Stimulated activated CD8-positive, alpha-beta memory T cell treated with anti-CD3 and anti-CD28 coated beads, Interleukin-4, amount 100 ng/mL, for 24 hours (primary cell): ENCODE results near the gene RRAS.
"Not testable (repeated sequence)": the region's sequence is repeated elsewhere in the genome, so short reads cannot be mapped to it uniquely, and the experiment has no call there.

ENCODE experiments used
- DNase-seq: peaks from one replicate; pipeline ENCODE4 v3.0.0-alpha.2; 2020; ENCODE audit warnings: low read depth

RRAS gene

DNA sequence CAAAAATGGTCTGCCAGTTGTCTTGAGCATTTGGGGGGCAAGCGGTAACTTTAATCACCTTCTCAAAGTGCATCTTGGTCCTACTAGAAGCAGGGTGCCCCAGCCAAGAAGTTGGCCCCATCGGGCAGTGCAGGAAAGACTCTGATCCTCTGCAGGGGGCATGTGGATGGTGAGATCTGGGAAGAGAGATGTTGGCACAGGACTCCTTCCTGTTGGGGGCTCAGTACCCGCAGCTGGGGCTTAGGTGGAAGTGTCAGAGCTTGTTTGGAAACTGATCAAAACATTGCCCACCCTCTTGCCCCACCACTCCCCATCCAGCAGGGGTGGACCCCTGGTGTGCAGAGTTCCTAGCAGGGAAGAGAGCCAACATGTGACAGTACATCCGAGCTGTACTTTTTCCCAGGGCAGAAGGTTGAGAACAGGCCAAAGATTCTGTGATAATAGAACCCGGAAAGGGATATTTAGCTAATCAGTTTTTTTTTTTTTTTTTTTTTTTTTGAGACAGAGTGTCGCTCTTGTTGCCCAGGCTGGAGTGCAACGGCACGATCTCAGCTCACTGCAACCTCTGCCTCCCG, 8.8 kb downstream of the RRAS start:
- no peak for DNase-seq

GRCh38 chr19:49629659-49630058, 10.3 kb downstream of the RRAS start:
- no peak for DNase-seq

GRCh38 chr19:49626226-49626625, 13.7 kb downstream of the RRAS start:
- no peak for DNase-seq

DNA sequence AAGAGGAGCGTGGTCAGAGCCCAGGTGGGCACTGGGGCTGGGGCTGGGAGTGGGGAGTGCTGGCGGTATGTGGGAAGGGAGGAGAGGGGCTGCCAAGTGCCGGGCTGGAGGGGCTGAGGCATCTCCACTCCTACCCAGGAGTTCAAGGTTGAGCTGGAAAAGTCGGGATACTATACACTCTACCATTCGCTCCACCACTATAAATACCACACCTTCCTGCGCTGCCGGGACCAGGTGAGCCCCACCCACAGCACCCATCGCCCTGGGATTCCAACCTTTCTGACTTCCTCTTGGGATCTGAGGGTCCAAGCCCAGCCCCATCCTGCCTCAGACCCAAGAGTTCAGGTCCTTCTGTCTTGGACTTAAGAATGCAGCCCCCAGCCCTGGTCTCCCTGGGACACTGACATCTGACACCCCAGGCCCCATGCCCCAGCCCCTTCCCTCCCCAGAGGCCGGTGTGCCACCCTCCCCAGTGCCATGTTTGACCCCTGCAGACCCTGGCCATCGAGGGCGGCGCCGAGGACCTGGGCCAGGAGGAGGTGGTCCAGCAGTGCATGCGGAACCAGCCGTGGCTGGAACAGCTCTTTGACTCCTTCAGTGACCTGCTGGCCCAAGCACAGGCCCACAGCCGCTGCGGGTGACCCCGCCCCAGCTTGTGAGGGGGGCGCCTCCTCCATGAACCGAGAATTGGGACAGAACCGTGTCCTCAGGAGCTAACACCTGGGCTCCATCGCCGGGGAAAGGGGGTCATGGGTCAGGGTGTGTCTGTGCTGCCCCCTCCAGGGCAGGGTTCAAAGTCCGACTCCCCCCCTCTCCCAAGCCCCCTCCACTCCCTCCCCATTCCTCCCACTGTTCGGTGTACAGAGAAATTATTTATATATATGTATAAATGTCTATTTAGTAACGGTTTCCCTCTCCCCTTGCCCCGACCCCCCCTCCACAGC, 14.7 kb downstream of the RRAS start:
- DNase-seq, result no peak

DNA sequence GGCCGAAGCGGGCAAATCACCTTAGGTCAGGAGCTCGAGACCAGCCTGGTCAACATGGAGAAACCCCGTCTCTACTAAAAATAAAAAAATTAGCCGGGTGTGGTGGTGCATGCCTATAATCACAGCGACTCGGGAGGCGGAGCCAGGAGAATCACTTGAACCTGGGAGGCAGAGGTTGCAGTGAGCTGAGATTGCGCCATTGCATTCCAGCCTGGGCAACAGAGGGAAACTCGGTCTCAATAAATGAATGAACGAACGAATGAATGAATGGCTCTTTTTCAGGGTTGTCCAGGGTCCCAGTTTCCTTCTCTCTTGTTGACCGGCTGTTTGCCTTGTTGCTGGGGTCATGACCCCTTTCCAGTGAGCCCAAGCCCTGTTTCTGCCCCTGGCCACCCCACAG, 22.1 kb downstream of the RRAS start:
- not testable (repeated sequence) for DNase-seq

- DNase-seq, result no peak
These were observed 23.0 kb downstream of the RRAS start for GRCh38 chr19:49616945-49617344.

- DNase-seq, result no peak
These were observed 23.4 kb downstream of the RRAS start for GRCh38 chr19:49616532-49616931.

- no peak for DNase-seq
These were observed 24.1 kb downstream of the RRAS start for GRCh38 chr19:49615861-49616260.

- no peak for DNase-seq
These were observed 25.7 kb downstream of the RRAS start for GRCh38 chr19:49614096-49614833.

DNA sequence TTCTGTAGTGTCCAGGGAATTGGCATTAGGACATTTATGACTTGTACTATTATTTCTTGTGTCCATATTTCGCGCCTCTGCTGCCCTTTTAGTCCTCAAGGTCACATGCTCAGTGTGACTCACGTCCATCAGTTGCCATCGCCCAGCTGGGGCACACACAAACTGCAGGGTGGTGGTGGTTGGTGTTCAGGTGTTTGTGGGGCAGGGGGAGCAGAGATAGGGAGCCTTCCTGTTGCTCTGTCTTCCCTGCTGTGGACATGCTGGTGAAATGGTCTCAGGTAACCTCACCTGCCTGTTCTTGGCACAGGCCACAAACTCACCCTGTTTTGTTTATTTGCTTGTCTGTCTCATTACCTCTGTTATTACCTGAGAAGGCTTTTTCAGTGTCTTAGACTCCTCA, 26.6 kb downstream of the RRAS start:
- no peak for DNase-seq

DNA sequence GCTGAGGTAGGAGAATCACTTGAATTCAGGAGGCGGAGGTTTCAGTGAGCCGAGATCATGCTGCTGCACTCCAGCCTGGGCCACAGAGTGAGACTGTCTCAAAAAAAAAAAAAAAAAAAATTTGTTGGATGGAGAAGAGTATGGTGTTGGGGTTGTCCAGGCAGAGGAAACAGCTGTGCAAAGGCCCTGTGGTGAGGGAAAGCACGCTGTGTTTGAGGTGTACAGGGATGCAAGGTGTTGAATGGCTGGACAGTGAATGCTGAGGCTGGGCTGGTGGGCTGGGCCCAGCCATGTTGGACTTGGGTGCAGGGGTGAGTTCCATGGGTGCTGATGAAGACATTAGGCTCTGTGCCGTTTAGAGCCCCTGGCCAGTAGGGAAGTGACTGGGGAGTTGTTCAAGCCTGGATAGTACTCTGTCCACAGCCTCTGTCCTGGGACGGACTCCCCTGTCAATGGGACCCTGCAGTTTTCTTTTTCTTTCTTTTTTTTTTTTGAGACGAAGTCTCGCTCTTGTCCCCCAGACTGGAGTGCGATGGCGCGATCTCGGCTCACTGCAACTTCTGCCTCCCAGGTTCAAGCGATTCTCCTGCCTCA, 30.3 kb downstream of the RRAS start:
- no peak for DNase-seq

DNA sequence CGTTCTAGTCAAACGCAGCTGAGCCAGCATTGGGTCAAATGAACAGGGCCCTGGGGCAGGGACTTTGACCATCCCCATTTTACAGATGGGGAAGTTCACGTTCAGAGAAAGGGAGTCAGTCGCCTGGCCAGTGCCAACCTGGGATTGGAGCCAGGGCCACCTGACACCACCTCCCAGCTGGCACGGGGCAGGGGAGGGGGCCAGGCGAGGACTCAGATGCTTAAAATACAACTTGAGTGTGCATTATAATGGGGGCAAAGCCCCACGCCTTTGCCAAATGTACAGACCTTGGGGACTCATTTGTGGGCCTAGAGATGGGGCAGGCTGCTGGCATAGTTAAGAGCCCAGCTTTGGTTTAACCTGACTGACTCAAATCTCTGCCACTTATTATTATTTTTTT, 34.3 kb downstream of the RRAS start:
- no peak for DNase-seq

- DNase-seq, result no peak
These were observed 37.1 kb downstream of the RRAS start for GRCh38 chr19:49602806-49603205.

GRCh38 chr19:49601482-49602038, 38.4 kb downstream of the RRAS start:
- no peak for DNase-seq

- no peak for DNase-seq
These were observed 40.3 kb downstream of the RRAS start for GRCh38 chr19:49599378-49600295.

- DNase-seq, result no peak
These were observed 42.3 kb downstream of the RRAS start for GRCh38 chr19:49597703-49597974.

GRCh38 chr19:49596954-49597702, 42.8 kb downstream of the RRAS start:
- DNase-seq, result no peak

DNA sequence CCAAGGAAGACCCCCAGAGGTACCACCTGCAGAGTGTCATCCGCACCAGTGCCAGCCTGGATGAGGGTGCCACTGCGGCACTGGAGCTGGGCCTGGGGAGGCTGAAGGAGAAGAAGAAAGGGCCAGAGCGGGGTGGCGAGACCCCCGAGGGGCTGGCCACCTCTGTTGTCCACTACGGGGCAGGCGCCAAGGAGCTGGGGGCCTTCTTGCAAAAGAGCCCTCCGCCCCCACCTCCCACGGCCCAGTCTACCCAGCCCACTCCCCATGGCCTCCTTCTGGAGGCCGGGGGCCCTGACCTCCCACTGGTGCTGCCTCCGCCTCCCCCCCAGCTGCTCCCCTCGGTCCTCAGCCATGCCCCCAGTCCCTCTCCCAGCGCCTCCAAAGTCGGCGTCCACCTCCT, 43.5 kb downstream of the RRAS start:
- DNase-seq, result no peak

DNA sequence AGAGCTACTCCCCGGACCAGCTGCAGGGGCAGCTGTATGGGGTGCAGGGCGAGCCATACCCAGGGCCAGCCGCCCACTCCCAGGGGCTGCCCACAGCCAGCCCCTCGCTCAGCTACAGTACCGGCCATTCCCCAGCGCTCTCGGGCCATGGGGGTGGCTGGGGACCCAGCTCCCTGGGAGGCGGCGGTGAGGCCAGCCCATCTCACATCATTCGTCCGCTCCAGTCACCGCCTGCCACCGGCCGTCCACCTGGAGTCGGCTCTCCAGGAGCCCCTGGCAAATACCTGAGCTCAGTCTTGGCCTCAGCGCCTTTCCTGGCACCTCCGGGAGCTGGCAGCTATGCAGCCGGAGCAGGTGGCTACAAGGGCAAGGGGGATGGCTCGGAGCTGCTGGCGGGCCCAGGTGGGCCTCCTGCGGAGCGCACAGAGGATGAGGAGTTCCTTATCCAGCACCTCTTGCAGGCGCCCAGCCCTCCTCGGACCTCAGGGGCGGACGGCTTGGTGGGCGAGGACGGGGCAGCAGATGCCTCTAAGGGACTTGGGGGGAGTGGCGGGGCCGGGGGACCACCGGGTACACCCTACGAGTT, 44.0 kb downstream of the RRAS start:
- DNase-seq, result no peak
